GM06990 (cell line): ENCODE measurements around the gene EIF2B1.

Experiments used
- DNase-seq: peaks from one replicate; pipeline ENCODE4 v3.0.0-alpha.2; 2011; ENCODE audit not compliant: insufficient read length; ENCODE audit errors: extremely low read depth
- H3K27me3 ChIP-seq: replicated peaks from 2 replicates; pipeline ENCODE4 v1.6.0; 2011; ENCODE audit warnings: low read length; ENCODE audit not compliant: control insufficient read depth, insufficient read depth
- H3K36me3 ChIP-seq: 2 replicates; pipeline ENCODE4 v1.5.1; 2011; ENCODE audit warnings: low read length; ENCODE audit not compliant: control insufficient read depth, insufficient read depth
- H3K4me3 ChIP-seq: replicated peaks from 2 replicates; pipeline ENCODE4 v1.5.1; 2011; ENCODE audit warnings: low read depth, mild to moderate bottlenecking, control low read depth, low read length
- TF ChIP-seq, protein P1 (sequence below): IDR thresholded peaks from 2 replicates; pipeline ENCODE4 v1.5.1; 2011; ENCODE audit warnings: low read length, control low read depth, mild to moderate bottlenecking, inconsistent platforms; ENCODE audit not compliant: insufficient read depth, poor library complexity, severe bottlenecking

Gene EIF2B1

GRCh38 chr12:123602651-123603195, 30.8 kb downstream of the EIF2B1 start:
- Histone ChIP-seq H3K27me3 (no peaks in the 10 kb centered on the region), H3K36me3 (peaks cover 13% of the 10 kb centered on the region), H3K4me3 (peak overlapping the region; percentile 99)
- DNase-seq: no peak
- TF ChIP-seq, protein P1, sequence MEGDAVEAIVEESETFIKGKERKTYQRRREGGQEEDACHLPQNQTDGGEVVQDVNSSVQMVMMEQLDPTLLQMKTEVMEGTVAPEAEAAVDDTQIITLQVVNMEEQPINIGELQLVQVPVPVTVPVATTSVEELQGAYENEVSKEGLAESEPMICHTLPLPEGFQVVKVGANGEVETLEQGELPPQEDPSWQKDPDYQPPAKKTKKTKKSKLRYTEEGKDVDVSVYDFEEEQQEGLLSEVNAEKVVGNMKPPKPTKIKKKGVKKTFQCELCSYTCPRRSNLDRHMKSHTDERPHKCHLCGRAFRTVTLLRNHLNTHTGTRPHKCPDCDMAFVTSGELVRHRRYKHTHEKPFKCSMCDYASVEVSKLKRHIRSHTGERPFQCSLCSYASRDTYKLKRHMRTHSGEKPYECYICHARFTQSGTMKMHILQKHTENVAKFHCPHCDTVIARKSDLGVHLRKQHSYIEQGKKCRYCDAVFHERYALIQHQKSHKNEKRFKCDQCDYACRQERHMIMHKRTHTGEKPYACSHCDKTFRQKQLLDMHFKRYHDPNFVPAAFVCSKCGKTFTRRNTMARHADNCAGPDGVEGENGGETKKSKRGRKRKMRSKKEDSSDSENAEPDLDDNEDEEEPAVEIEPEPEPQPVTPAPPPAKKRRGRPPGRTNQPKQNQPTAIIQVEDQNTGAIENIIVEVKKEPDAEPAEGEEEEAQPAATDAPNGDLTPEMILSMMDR: no peak

DNA sequence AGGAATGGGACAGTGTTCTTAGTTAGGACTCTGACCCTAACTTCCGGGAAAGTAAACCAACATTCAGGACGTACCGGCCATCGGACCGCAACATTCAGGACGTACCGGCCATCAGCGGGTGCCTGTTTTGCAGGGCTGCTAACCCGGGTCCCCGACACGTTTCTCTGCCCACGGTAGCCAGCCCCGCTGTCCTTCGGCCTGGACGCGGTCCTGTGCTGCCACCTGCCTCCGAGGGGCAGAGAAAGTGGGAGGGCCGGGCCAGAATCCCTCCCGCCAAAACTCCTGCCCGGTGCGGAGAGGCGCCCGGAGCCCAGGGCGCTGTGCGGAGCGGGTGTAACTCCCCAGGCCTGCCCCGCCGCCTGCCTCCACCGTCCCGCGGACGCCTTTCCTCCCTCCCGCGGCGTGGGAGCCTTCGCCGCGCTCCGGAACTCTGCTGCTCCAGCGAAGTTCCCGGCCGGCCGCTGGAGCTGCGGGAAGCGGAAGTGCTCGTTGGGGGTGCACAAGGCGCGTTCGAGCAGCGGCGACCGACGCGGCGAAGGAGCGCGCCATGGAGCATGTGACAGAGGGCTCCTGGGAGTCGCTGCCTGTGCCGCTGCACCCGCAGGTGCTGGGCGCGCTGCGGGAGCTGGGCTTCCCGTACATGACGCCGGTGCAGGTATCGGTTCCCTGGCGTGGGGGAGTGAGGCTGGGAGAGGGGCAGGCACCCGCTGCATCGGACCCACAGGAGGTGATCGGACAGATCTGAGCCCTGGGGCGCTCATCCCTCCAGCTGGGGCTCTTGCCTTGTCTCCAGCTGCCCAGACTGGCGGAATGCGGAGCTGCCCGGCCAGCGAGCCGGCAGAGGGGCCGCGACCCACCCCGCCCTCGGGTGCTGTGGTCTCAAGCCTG, 31.6 kb downstream of the EIF2B1 start, which contains the start of gene DDX55:
TSS of gene DDX55 (plus strand) at position 498 of the 888 bp plus-strand sequence. CDS start at position 548, 50 bp downstream.
- TF ChIP-seq, protein P1: peak; percentile 42
- Histone ChIP-seq H3K4me3 (peak within 1 kb of the TSS; percentile 99), H3K27me3 (no peaks in the 10 kb centered on the region), H3K36me3 (peaks cover 10% of the 10 kb centered on the region)
- DNase-seq: peak; percentile 92

- peaks cover 8% of the 10 kb centered on the region for H3K36me3 ChIP-seq
- TF ChIP-seq, protein P1: no peak
- H3K27me3 ChIP-seq: no peaks in the 10 kb centered on the region
- DNase-seq: no peak
- H3K4me3 ChIP-seq: no peak overlapping the region
Measured at GRCh38 chr12:123599721-123600120, 33.8 kb downstream of the EIF2B1 start.

GRCh38 chr12:123599310-123599709, 34.2 kb downstream of the EIF2B1 start:
- H3K36me3 ChIP-seq: peaks cover 8% of the 10 kb centered on the region

DNA sequence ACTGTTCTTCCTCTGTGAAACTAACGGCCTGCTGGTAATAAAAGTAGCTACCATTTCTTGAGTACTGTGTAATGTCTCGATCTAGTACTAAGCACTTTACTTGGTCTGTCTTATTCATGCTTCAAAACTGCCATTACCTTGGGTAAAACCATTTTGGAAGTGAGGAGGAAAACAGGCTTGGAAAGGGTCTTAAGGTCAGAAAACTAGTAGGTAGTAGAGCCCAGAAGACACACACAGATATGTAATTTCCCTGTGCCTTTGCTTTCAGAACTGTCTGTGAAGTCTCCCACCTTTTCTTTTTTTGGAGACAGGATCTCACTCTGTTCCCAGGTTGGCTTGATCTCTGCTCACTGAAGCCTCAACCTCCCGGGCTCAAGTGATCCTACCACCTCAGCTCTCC, 35.0 kb downstream of the EIF2B1 start:
- TF ChIP-seq, protein P1: no peak
- DNase-seq: no peak
- H3K27me3 ChIP-seq: no peaks in the 10 kb centered on the region
- H3K36me3 ChIP-seq: peaks cover 7% of the 10 kb centered on the region
- H3K4me3 ChIP-seq: no peak overlapping the region

More at GRCh38 chr12:123599310-123599709, 34.2 kb downstream of the EIF2B1 start:
- TF ChIP-seq, protein P1: no peak
- DNase-seq: no peak
- Histone ChIP-seq H3K27me3 (no peaks in the 10 kb centered on the region), H3K4me3 (no peak overlapping the region)
